NCI-H460 (cell line): ENCODE data around the gene RXRB. TPM values are rescaled to one million over a fixed set of nuclear protein-coding genes. Genes with fewer than 3 reads are reported as not detected.
"Not testable (repeated sequence)": the region's sequence is repeated elsewhere in the genome, so short reads cannot be mapped to it uniquely, and the experiment has no call there.

Experiments used
- DNase-seq: peaks from one replicate; pipeline ENCODE4 v3.0.0-alpha.2; 2016; ENCODE audit warnings: low read depth; ENCODE audit errors: extremely low read depth
- small RNA-seq, 2 experiments: library from RNA; depleted of rRNA; stranded (forward); fragments of <200 nt; gene quantifications; one replicate each; pipeline ENCODE3, GENCODE V24; 2014
- total RNA-seq: library from RNA; depleted of rRNA; stranded (reverse); fragments of >200 nt; shearing (Covaris generic); gene quantifications from 2 replicates; pipeline ENCODE4 v1.2.3, GENCODE V29; 2014; rRNA removed

Gene RXRB
- total RNA-seq, 1 experiment from 2014 or later, result 13.7 TPM

DNA sequence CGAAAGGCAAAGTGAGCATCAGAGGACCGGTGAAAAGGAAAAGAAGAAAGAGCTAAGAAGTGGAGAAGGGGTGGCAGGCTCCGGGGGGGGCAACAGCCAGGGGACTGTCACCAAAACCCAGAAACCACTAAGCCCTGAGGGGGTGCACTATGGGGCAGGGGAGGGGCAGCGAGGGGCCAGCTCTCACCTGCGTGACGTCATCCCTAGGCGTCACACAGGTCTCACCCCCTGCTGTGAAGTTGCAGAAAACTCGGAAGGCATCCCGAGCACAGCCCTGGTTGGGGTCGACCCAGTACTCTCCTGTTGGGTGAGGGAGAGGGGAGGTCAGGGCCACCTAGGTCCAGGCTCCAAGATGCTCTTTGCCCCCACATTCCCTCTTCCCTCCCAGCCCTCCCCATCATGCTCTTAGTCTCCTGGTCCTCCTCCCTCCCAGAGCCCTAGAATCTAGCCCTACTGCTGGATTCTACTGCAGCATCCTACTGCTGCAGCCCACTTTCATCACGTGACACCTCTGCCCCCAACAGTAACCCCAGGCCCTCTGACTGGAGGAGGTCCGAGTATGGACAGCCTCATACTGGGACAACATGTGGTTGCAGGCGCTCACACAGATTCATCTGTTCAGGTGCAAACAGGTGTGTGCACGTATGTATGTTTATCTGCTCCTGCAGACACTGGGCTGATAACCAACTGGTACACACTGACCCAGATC is 35.6 kb downstream of the RXRB start:
- DNase-seq, result no peak

DNA sequence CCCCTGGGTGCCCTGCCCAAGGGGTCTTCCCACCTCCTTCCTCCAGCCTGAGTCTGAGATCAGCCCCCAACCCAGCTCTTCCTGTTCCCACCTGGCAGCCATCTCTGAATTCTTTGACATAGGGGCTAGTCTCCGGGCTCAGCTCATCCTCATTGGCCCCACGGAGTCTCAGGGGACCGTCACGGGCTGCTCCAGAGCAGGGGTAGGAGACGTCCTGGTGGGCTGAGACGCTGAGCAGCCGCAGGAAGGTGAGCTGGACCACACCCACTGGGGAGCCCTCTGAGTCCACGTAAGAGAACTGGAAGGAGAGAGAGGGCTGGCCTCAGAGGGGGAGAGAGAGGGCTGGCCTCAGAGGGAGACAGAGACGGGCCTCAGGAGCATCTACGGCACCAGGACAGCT is 36.3 kb downstream of the RXRB start:
- DNase-seq, result no peak

DNA sequence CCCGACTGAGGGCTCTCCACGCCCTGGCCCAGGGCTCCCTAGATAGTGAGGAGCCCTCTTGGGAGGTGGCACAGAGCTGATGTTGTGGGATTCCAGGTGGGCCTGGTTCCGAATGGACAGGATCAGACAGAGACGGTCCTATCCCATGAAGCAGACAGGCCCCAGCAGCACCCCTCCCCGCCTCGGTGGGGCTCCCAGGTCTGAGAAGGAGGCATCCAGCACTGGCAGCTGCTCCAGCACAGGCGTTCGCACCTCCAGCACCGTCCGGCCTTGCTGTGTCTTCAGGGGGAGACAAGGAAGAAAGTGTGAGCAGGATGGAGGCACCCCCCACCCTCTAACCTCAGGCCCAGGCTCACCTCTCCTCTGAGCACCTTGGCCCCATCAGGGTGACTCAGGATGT is 36.9 kb downstream of the RXRB start:
- no peak for DNase-seq

DNA sequence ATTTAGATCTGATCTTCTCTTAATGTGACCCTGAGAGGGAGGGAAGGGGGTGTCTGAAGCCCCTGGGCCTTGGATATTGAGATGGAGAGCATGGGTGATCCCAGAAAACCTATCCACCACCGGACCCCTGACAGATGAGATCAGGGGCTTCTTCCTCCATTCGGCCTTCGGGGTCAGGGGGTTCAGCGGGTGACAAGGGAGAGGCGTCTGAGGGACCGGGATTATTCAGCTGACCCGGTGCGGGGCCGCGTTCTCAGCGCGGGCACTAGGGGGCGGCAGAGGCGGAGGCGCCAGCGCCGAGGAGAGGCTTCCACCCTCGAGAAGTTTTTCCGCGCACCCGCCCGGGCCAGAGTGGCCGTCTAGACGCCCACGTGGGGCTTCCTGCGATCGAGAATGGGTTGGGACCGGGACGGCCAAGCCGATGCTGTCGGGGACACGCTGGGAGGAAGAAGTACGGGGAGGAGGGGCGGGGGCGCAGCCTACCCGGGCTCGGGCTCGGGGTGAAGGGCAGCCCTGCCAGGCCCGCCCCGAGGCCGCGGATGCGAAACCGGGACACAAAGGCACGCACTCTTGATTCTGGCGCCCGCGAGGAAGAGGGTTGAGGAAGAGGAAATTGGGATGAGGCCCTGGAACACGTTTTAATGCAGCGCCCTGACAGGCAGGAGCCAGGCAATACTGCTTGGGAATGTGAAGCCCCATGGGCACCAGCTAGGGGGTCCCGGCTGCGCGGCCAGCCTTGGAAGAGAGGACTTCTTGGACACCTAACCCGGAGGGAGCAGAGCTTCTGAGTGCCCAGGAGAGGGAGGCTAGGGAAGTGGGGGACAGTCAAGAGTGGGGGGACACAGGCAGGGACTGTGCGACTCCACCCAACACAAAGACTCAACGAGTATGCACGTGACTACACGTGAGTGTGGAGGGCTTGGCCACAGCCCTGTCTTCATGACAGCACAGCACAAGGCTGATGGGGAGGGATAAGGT is 38.8 kb downstream of the RXRB start:
- DNase-seq, result peak; percentile 44

DNA sequence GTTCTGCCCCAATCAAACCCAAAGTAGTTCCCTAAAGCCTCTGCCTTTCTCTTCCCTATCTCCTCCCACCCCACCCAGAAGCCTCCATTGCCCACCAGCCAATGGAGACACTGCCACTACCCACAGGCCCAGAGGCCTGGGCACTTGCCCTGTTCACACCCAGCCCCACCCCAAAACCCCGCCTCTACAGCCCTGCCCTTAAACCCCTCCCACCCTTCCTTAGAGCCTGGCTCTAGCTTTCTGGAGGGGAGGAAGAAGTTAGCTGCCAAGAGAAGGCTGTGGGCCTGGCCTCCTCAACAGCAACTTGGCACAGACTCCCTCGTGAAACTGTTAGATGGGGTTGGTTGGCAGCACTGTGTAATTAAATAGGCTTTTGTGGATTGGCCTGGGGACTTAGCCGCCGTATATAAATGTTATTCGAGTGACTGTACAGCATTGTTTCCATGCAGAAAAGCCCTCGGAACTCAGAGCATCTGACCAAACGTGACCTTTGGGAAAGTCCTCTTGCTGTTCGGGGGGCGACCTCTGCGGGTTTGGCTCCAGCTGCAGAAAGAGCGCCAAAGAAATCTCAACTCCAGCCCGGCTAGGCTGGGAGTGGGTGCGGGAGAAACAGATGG is 39.6 kb downstream of the RXRB start:
- DNase-seq, result no peak

DNA sequence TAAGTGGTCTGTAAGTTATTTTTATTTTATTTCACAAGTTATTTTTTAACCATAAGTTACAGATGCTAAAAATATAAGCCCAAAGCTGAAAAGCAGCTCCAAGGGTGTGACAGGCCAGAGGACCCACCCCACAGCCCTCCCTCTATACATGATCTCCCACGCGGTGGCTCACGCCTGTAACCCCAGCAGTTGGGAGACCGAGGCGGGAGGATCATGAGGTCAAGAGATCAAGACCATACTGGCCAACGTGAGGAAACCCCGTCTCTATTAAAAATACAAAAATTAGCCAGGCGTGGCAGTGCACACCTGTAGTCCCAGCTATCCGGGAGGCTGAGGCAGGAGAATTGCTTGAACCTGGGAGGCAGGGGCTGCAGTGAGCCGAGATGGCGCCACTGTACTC is 40.4 kb downstream of the RXRB start:
- no peak for DNase-seq

DNA sequence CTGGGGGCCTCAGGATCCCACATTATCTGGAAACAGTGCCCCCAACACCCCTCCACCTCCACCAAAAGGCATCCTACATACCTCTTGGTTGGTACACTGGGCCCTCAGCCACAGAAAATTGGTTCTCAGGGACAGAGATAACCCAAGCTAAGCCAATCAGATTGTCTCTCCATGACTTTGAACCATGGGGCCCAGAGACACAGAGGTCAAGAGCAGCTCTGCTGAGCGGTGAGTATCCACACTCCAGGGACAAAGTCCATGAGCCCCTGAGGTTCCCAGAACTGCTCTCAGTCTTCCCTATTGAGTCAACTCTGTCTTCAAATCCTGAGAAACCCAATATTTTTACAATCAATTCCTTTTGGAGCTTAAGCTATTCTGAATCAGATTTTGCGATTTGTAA is 43.5 kb downstream of the RXRB start:
- no peak for DNase-seq

DNA sequence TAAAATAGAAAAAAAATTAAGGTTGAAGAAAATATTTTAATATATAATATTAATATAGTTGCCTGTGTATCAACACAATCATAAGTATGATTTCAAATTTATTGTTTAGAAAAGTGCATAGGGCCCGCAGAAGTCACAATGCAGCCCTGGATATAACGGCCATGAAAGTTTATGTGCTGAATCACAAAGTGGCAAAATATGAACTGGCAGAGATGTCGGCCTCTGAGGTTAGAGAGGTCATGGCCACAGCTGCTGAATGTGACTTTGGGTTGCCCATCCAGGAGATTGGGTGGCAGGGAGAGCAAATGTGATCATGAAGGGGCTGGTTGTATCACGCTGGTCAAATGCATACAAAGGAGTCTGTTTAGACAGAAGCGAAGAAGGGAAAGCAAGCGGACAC is 43.9 kb downstream of the RXRB start:
- DNase-seq, result no peak

DNA sequence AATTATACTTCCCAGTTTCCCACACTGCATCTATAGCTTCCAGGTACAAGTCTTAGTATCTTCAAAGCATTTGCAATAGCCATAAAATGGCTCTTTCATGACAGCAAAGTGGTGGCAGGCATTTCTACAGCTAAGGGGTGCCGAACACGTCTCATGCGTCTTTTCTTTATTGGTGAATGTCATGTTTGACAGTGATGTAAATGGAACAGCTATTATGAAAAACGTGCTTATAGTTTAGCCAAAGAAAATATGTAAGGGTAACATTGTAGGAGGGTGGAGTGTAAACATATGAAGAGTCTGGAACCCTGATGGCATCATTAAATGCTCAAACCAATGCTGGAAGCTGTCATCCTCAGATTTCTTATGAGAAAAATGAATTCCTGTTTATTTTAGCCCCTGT is 46.1 kb downstream of the RXRB start:
- no peak for DNase-seq

DNA sequence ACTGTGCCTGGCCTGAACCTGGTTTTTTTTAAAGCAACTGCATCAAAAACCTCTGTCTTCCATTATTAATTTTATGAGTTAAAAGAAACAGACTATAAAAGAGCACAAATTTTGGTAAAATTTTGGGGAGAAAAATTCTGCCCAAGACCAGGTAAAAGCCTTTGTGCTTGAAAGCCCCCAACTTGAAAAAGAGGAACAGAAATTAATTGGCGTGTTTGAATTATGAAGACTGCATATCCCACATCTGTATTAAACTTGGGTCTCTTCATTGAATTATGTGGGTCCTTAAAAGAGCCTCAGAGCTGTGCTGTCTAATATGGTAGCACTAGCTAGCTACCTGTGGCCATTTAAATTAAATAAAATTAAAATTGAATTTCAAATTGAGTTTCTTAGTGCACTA is 49.4 kb downstream of the RXRB start:
- DNase-seq, result no peak

DNA sequence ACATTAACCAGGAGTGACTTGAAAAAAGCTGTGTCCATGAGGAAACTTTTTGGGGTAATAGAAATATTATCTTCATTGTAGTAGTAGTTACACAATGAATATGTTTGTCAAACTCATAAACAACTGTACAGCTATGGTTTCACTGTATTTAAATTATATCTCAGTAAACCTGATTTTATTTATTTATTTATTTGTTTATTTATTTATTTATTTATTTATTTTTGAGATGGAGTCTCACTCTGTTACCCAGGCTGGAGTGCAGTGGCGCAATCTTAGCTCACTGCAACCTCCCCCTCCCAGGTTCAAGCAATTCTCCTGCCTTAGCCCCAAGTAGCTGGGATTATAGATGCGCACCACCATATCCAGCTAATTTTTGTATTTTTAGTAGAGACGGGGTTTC is 49.9 kb downstream of the RXRB start:
- not testable (repeated sequence) for DNase-seq

DNA sequence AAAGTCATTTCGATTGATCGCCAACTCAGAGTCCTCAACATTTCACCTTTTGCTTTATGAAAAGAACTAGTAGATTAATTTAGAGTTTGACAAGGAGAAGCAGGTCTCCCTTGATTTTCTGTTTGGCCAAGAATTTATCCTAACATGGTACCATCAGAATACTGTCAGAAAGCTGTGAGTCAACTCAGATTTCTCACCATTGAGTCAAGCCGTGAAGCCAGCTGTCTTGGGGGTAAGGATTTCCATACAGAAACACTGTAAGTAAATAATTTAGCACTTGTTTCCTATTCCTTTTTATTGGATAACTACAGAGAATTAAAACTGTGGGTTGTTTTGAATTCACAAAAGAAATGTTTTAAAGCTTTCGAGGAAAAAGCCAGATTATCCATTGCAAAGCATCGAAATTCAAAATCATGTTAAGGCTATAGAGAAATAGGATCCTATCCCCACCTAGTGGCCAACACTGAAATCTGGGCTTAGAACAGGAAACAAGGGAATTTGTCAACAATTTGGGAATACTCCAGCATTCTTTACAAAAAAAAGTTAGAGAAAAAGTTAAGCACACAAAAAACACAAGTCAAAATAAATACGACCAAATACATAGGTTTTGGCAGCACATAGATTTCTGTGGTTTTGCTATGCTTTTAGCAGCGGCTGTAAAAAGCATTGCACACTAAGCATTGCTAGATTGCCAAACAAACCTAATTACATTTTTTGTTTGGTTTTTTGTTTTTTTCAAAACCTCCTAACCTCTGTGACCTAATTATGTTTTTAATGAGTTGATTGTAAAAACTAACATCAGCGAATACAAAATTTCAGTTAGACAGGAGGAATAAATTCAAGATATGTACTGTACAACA is 52.4 kb downstream of the RXRB start:
- DNase-seq, result no peak

DNA sequence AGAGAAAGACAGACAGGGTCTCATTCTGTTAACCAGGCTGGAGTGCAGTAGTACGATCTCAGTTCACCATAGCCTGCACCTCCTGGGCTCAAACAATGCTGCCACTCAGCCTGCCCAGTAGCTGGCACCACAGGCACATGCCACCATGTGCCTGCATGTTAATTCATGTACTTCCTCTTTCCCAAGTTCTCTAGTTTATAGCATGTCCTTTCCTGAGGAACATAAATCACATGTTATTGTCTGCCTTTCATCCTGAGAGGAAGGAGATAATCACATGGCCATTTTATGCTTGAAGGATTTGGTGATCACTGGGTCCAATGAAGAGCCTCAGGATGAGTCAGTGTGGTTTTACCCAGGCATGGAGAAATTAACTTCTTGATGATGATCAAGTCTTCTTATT is 56.1 kb downstream of the RXRB start:
- DNase-seq, result no peak

Small RNA genes lying within 50 kb of the gene (small RNA-seq; reads per million reads assigned to genes)
- gene MIR219A1 (0.12 to 1.5 reads per million in 2 experiments), gene RNY4P10 (0 to 0.65 reads per million in 2 experiments)

Other genes starting within 250 kb of the RXRB start
- 1.2 and 2.0 TPM in 2 replicates for gene HLA-DMA, start 247.6 kb downstream of the RXRB start, total RNA-seq
- gene BRD2, start 232.1 kb downstream of the RXRB start, total RNA-seq, result 132 and 133 TPM in 2 replicates
- not detected in 2 replicates for gene HLA-DOA, start 191.1 kb downstream of the RXRB start, total RNA-seq
- gene HLA-DPA1, start 127.0 kb downstream of the RXRB start, total RNA-seq, result not detected in 2 replicates
- not detected in 2 replicates for gene HLA-DPB1, start 124.7 kb downstream of the RXRB start, total RNA-seq
- 0.05 TPM in 1 of 2 replicates, not detected in the other for gene COL11A2, start 8.2 kb downstream of the RXRB start, total RNA-seq
- gene SLC39A7, start 202 bp upstream of the RXRB start, total RNA-seq, result 37.8 and 44.8 TPM in 2 replicates
- 10.3 and 12.5 TPM in 2 replicates for gene HSD17B8, start 4.0 kb upstream of the RXRB start, total RNA-seq
- 8.7 and 10.8 TPM in 2 replicates for gene RING1, start 7.8 kb upstream of the RXRB start, total RNA-seq
- 36.0 and 39.7 TPM in 2 replicates for gene VPS52, start 71.2 kb upstream of the RXRB start, total RNA-seq
- gene RPS18, start 71.4 kb upstream of the RXRB start, total RNA-seq, result 4,945 and 5,414 TPM in 2 replicates
- 0.69 and 1.8 TPM in 2 replicates for gene B3GALT4, start 76.5 kb upstream of the RXRB start, total RNA-seq
- 28.8 and 29.4 TPM in 2 replicates for gene WDR46, start 88.6 kb upstream of the RXRB start, total RNA-seq
- 61.7 and 69.2 TPM in 2 replicates for gene PFDN6, start 88.9 kb upstream of the RXRB start, total RNA-seq
- gene RGL2, start 98.3 kb upstream of the RXRB start, total RNA-seq, result 16.0 and 16.9 TPM in 2 replicates
- gene TAPBP, start 113.4 kb upstream of the RXRB start, total RNA-seq, result 45.3 and 58.5 TPM in 2 replicates
- 8.6 and 8.7 TPM in 2 replicates for gene ZBTB22, start 117.1 kb upstream of the RXRB start, total RNA-seq
- gene DAXX, start 122.3 kb upstream of the RXRB start, total RNA-seq, result 22.3 and 23.9 TPM in 2 replicates
- 14.7 and 16.9 TPM in 2 replicates for gene KIFC1, start 191.2 kb upstream of the RXRB start, total RNA-seq
- gene PHF1, start 210.3 kb upstream of the RXRB start, total RNA-seq, result 15.9 and 18.8 TPM in 2 replicates
- 132 and 160 TPM in 2 replicates for gene CUTA, start 217.4 kb upstream of the RXRB start, total RNA-seq
- gene SYNGAP1, start 219.4 kb upstream of the RXRB start, total RNA-seq, result 1.2 TPM in 2 replicates